DND-41 (cell line): ENCODE data around the gene ISG15.

Experiments
- ATAC-seq: fragments of 200-7000 bp; cut with Tn5 transposase; 3 replicates; pipeline ENCODE4 v1.9.1; 2021; ENCODE audit warnings: low read depth; ENCODE audit not compliant: insufficient read depth
- DNase-seq: peaks from one replicate; pipeline ENCODE4 v3.0.0-alpha.2; 2020
- H2AFZ ChIP-seq: 2 replicates; pipeline ENCODE4 v1.6.0; 2012; ENCODE audit warnings: low read depth, low read length
- H3K27ac ChIP-seq: 2 replicates; pipeline ENCODE4 v1.5.1; 2012; ENCODE audit warnings: low read length, inconsistent platforms
- H3K27me3 ChIP-seq: fragments of 200-600 bp; sonication (generic); 2 replicates; pipeline ENCODE4 v1.6.0; 2012; ENCODE audit warnings: low read length, mild to moderate bottlenecking, inconsistent platforms; ENCODE audit not compliant: insufficient read depth, poor library complexity
- H3K36me3 ChIP-seq: 2 replicates; pipeline ENCODE4 v1.5.1; 2012; ENCODE audit warnings: low read length, inconsistent platforms; ENCODE audit not compliant: insufficient read depth
- H3K4me1 ChIP-seq: 2 replicates; pipeline ENCODE4 v1.5.1; 2012; ENCODE audit warnings: mild to moderate bottlenecking, low read length; ENCODE audit not compliant: insufficient read depth
- H3K4me2 ChIP-seq: 2 replicates; pipeline ENCODE4 v1.6.0; 2012; ENCODE audit warnings: mild to moderate bottlenecking, moderate library complexity, low read length, inconsistent platforms; ENCODE audit not compliant: insufficient read depth
- H3K4me3 ChIP-seq, 2 experiments: fragments of 200-600 bp in 1 of 2; shearing (Covaris generic) in 1 of 2; 2 replicates each; pipeline ENCODE4 v1.5.1; 2012 to 2016; ENCODE audit warnings: inconsistent platforms in 2 of 2, low read length in 2 of 2, mild to moderate bottlenecking in 2 of 2, low read depth in 1 of 2, moderate library complexity in 1 of 2
- H3K79me2 ChIP-seq: 2 replicates; pipeline ENCODE4 v1.6.0; 2012; ENCODE audit warnings: low read length, inconsistent platforms; ENCODE audit not compliant: insufficient read depth
- H3K9ac ChIP-seq: 2 replicates; pipeline ENCODE4 v1.6.0; 2012; ENCODE audit warnings: low read depth, mild to moderate bottlenecking, inconsistent platforms, low read length, moderate library complexity
- H3K9me3 ChIP-seq: 2 replicates; pipeline ENCODE4 v1.5.1; 2012; ENCODE audit warnings: low read length, moderate library complexity, mild to moderate bottlenecking, inconsistent platforms; ENCODE audit not compliant: insufficient read depth, severe bottlenecking
- H4K20me1 ChIP-seq: 2 replicates; pipeline ENCODE4 v1.6.0; 2012; ENCODE audit warnings: low read length; ENCODE audit not compliant: insufficient read depth
- EZH2 ChIP-seq: IDR thresholded peaks from 3 replicates; pipeline ENCODE4 v1.6.1; 2012; ENCODE audit warnings: borderline replicate concordance, low read depth, mild to moderate bottlenecking, moderate library complexity, low read length, inconsistent platforms; ENCODE audit not compliant: severe bottlenecking
- TF ChIP-seq, protein P1 (sequence below): IDR thresholded peaks from 2 replicates; pipeline ENCODE4 v1.5.1; 2012; ENCODE audit warnings: borderline replicate concordance, low read length, moderate library complexity, mild to moderate bottlenecking; ENCODE audit not compliant: poor library complexity, severe bottlenecking; ENCODE audit errors: extremely low read depth

The ISG15 gene

DNA sequence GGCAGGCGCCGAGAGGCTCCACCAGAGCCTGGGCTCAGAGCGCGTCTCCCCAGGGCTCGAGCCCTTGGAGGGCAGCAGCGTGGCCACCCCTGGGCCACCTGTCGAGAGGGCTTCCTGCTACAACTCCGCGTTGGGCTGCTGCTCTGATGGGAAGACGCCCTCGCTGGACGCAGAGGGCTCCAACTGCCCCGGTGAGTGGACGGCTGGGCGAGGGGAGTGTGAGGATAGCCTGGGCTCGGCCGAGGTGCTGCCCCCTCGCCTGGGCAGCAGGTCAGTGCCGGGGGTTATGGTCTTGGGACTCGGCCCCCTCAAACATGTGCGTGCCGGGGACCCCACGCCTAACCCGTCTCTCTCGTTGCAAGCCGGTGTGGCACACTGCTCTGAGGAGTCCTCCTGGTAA is 33.5 kb downstream of the ISG15 start:
- H3K27me3 ChIP-seq, result no peaks in the 10 kb centered on the region
- H4K20me1 ChIP-seq, result peaks cover 15% of the 10 kb centered on the region; the same call in 1 of the 2 replicates
- ATAC-seq (no peak), DNase-seq (no peak)
- peaks cover 17% of the 10 kb centered on the region for H3K36me3 ChIP-seq
- no peaks in the 10 kb centered on the region for H3K4me1 ChIP-seq
- TF ChIP-seq EZH2, result no peak
- TF ChIP-seq, protein P1, sequence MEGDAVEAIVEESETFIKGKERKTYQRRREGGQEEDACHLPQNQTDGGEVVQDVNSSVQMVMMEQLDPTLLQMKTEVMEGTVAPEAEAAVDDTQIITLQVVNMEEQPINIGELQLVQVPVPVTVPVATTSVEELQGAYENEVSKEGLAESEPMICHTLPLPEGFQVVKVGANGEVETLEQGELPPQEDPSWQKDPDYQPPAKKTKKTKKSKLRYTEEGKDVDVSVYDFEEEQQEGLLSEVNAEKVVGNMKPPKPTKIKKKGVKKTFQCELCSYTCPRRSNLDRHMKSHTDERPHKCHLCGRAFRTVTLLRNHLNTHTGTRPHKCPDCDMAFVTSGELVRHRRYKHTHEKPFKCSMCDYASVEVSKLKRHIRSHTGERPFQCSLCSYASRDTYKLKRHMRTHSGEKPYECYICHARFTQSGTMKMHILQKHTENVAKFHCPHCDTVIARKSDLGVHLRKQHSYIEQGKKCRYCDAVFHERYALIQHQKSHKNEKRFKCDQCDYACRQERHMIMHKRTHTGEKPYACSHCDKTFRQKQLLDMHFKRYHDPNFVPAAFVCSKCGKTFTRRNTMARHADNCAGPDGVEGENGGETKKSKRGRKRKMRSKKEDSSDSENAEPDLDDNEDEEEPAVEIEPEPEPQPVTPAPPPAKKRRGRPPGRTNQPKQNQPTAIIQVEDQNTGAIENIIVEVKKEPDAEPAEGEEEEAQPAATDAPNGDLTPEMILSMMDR, result no peak
- no peak overlapping the region for H3K4me2 ChIP-seq
- H3K27ac ChIP-seq, result no peak overlapping the region
- no peaks in the 10 kb centered on the region for H3K79me2 ChIP-seq
- no peak overlapping the region for H3K4me3 ChIP-seq
- no peaks in the 10 kb centered on the region for H3K9me3 ChIP-seq
- H2AFZ ChIP-seq, result no peak overlapping the region
- no peak overlapping the region for H3K9ac ChIP-seq

DNA sequence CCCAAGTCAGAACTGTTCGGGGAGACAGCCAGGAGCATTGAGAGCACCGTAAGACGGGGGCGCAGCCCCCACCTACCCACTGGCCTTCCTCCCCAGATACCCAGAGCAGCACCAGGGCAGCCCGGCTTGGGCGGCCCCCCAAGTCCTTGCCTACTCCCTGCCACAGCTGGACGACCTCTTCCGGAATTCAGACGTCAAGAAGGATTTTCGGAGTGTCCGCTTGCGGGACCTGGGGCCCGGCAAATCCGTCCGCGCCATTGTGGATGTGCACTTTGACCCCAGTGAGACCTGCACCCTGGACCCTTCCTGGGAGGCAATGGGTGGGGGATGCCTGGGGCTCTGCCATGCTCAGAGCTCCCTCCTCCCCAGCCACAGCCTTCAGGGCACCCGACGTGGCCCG is 34.1 kb downstream of the ISG15 start:
- H3K4me1 ChIP-seq, result no peaks in the 10 kb centered on the region

DNA sequence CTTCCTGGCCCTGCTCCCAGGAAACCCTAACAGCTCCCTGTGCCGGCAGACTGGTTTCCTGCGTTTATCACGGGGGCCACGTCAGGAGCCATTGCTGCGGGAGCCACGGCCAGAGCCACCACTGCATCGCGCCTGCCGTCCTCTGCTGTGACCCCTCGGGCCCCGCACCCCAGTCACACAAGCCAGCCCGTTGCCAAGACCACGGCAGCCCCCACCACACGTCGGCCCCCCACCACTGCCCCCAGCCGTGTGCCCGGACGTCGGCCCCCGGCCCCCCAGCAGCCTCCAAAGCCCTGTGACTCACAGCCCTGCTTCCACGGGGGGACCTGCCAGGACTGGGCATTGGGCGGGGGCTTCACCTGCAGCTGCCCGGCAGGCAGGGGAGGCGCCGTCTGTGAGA is 34.7 kb downstream of the ISG15 start:
- H2AFZ ChIP-seq, result no peak overlapping the region
- H3K4me1 ChIP-seq, result no peaks in the 10 kb centered on the region
- ATAC-seq (no peak), DNase-seq (no peak)
- H3K27me3 ChIP-seq, result no peaks in the 10 kb centered on the region
- H3K9ac ChIP-seq, result no peak overlapping the region
- peaks cover 22% of the 10 kb centered on the region for H3K36me3 ChIP-seq
- no peaks in the 10 kb centered on the region for H3K9me3 ChIP-seq
- H3K4me3 ChIP-seq, result no peak overlapping the region
- no peak overlapping the region for H3K27ac ChIP-seq
- H4K20me1 ChIP-seq, result peaks cover 9% of the 10 kb centered on the region; the same call in 1 of the 2 replicates
- H3K4me2 ChIP-seq, result no peak overlapping the region
- H3K79me2 ChIP-seq, result no peaks in the 10 kb centered on the region
- TF ChIP-seq EZH2, result no peak
- TF ChIP-seq, protein P1, result no peak

More for the DNA sequence above, 34.1 kb downstream of the ISG15 start:
- no peaks in the 10 kb centered on the region for H3K79me2 ChIP-seq
- H3K36me3 ChIP-seq, result peaks cover 21% of the 10 kb centered on the region
- no peak overlapping the region for H3K4me2 ChIP-seq
- H3K27ac ChIP-seq, result no peak overlapping the region
- H3K9me3 ChIP-seq, result no peaks in the 10 kb centered on the region
- H3K4me3 ChIP-seq, result no peak overlapping the region
- TF ChIP-seq, protein P1, result no peak
- TF ChIP-seq EZH2, result no peak
- H3K9ac ChIP-seq, result no peak overlapping the region
- DNase-seq (no peak), ATAC-seq (no peak)
- no peak overlapping the region for H2AFZ ChIP-seq
- peaks cover 9% of the 10 kb centered on the region; the same call in 1 of the 2 replicates for H4K20me1 ChIP-seq
- no peaks in the 10 kb centered on the region for H3K27me3 ChIP-seq

DNA sequence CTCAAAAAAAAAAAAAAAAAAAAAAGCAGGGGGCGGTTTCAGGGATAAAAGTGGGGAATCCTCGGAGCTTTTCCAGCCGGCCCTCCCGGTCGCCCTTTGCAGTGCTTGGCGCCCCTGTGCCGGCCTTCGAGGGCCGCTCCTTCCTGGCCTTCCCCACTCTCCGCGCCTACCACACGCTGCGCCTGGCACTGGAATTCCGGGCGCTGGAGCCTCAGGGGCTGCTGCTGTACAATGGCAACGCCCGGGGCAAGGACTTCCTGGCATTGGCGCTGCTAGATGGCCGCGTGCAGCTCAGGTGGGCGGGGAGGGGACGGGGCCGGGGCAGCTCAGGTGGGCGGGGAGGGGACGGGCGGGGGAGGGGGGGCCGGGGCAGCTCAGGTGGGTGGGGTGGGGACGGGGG is 35.5 kb downstream of the ISG15 start:
- Histone ChIP-seq H3K79me2 (no peaks in the 10 kb centered on the region), H3K27me3 (no peaks in the 10 kb centered on the region), H4K20me1 (peaks cover 9% of the 10 kb centered on the region), H3K36me3 (peaks cover 22% of the 10 kb centered on the region), H2AFZ (no peak overlapping the region), H3K4me3 (no peak overlapping the region), H3K4me2 (no peak overlapping the region), H3K9me3 (no peaks in the 10 kb centered on the region), H3K4me1 (no peaks in the 10 kb centered on the region), H3K9ac (no peak overlapping the region), H3K27ac (no peak overlapping the region)
- ATAC-seq (no peak), DNase-seq (no peak)
- no peak for TF ChIP-seq EZH2
- TF ChIP-seq, protein P1, result no peak
